Panc1 (cell line): ENCODE data around the gene CNGA1. TPM values are rescaled to one million over a fixed set of nuclear protein-coding genes. Genes with fewer than 3 reads are reported as not detected.
A peak's percentile ranks its signal among the peaks of the same experiment; 100 is the strongest.
"Not testable (repeated sequence)": the region's sequence is repeated elsewhere in the genome, so short reads cannot be mapped to it uniquely, and the experiment has no call there.

Experiments used
- ATAC-seq: fragments of 200-7000 bp; cut with Tn5 transposase; 2 replicates; pipeline ENCODE4 v1.9.1; 2020; ENCODE audit warnings: mild to moderate bottlenecking, moderate library complexity
- BruUV-seq: library from RNA; stranded (reverse); fragments of 400-500 nt; replicated peaks from 2 replicates; lab custom pipeline; 2021; lab: Mats Ljungman, UMichigan
- CTCF ChIA-PET: fragments of 300-600 bp; sonication (Branson Sonifier 250); formaldehyde crosslinking; loops from one replicate; lab custom pipeline; 2022; ENCODE audit warnings: antibody characterized with exemption; lab: Charles Lee
- POLR2A ChIA-PET: fragments of 300-600 bp; sonication (Branson Sonifier 250); formaldehyde crosslinking; loops from one replicate; lab custom pipeline; 2022; ENCODE audit warnings: antibody characterized with exemption; lab: Charles Lee
- DNase-seq: peaks from one replicate; pipeline ENCODE4 v3.0.0-alpha.2; 2010; ENCODE audit warnings: low read depth, low spot score
- H3K27ac ChIP-seq: 2 replicates; pipeline ENCODE4 v1.5.1; 2011; ENCODE audit warnings: mild to moderate bottlenecking, low read length, inconsistent platforms
- H3K27me3 ChIP-seq: fragments of 200-500 bp; sonication (Bioruptor generic); 2 replicates; pipeline ENCODE4 v1.6.0; 2014; ENCODE audit warnings: low read length, inconsistent platforms; ENCODE audit not compliant: control insufficient read depth, insufficient read depth
- H3K36me3 ChIP-seq: fragments of 200-500 bp; sonication (Bioruptor generic); 2 replicates; pipeline ENCODE4 v1.5.1; 2014; ENCODE audit warnings: inconsistent platforms, mild to moderate bottlenecking, low read length, moderate library complexity; ENCODE audit not compliant: control insufficient read depth, insufficient read depth
- H3K4me1 ChIP-seq: 2 replicates; pipeline ENCODE4 v1.5.1; 2011; ENCODE audit warnings: inconsistent platforms, mild to moderate bottlenecking, low read length, moderate library complexity; ENCODE audit not compliant: control insufficient read depth, insufficient read depth
- H3K4me3 ChIP-seq, 2 experiments: 2 replicates each; pipeline ENCODE4 v1.5.1; 2011 to 2012; ENCODE audit warnings: low read depth in 2 of 2, low read length in 2 of 2, mild to moderate bottlenecking in 2 of 2, inconsistent platforms in 1 of 2, moderate library complexity in 1 of 2
- H3K9me3 ChIP-seq: fragments of 200-500 bp; sonication (Bioruptor generic); 2 replicates; pipeline ENCODE4 v1.5.1; 2014; ENCODE audit warnings: low read depth, mild to moderate bottlenecking, inconsistent platforms, low read length, moderate library complexity; ENCODE audit not compliant: control insufficient read depth, insufficient read depth
- CTCF ChIP-seq: fragments of 450-650 bp; IDR thresholded peaks from 2 replicates; pipeline ENCODE4 v1.5.1; 2017; ENCODE audit warnings: mild to moderate bottlenecking
- POLR2AphosphoS5 ChIP-seq: IDR thresholded peaks from 2 replicates; pipeline ENCODE4 v1.6.1; 2012; ENCODE audit warnings: mild to moderate bottlenecking, low read depth, low read length, moderate library complexity
- REST ChIP-seq, 2 experiments: IDR thresholded peaks; 2 replicates each; pipeline ENCODE4 v1.6.1; 2011 to 2012; ENCODE audit warnings: low read depth in 2 of 2, control low read depth in 1 of 2, low read length in 1 of 2, mild to moderate bottlenecking in 1 of 2, moderate library complexity in 1 of 2; ENCODE audit not compliant: insufficient read depth in 1 of 2
- SIN3A ChIP-seq: IDR thresholded peaks from 2 replicates; pipeline ENCODE4 v1.6.1; 2012; ENCODE audit warnings: low read depth, mild to moderate bottlenecking, low read length, moderate library complexity, borderline replicate concordance; ENCODE audit not compliant: insufficient read depth
- TCF7L2 ChIP-seq: IDR thresholded peaks from 2 replicates; pipeline ENCODE4 v1.6.1; 2011; ENCODE audit warnings: mild to moderate bottlenecking, low read depth, low read length, inconsistent platforms
- in situ Hi-C: cut with HindIII; loops from 2 replicates; pipeline ENCODE4 v1.10.0; 2016; ENCODE audit warnings: low sequenced_read_pairs, low pct_unique_long_range_greater_than_20kb
- intact Hi-C: fragments of 100-400 bp; cut with micrococcal nuclease; formaldehyde crosslinking; loops from one replicate; pipeline ENCODE4 v1.10.0; 2022; ENCODE audit not compliant: unreplicated experiment
- total RNA-seq: library from RNA; stranded (reverse); gene quantifications from one replicate; pipeline ENCODE4 v1.2.1, GENCODE V29; 2021; ENCODE audit not compliant: unreplicated experiment

CNGA1 gene
- total RNA-seq, 1 experiment from 2014 or later: 0.23 TPM

- ChIA-PET CTCF (no interaction called here), POLR2A (no interaction called here)
- Histone ChIP-seq H3K27ac (no peak overlapping the region), H3K4me1 (no peaks in the 10 kb centered on the region), H3K9me3 (0 out of 2 replicates have a peak, but pooled peaks cover 4% of the 10 kb centered on the region), H3K4me3 (no peak overlapping the region), H3K27me3 (no peaks in the 10 kb centered on the region), H3K36me3 (no peaks in the 10 kb centered on the region)
- intact Hi-C loops: no loop called here
- no peak for TF ChIP-seq POLR2AphosphoS5
- no peak for TF ChIP-seq TCF7L2
- no peak for TF ChIP-seq SIN3A
- TF ChIP-seq REST (IDR thresholded peaks at IDR 0.05; ENCODE audit: insufficient read depth in 1 of 2, low read depth in 2 of 2, low read length in 1 of 2): no peak
- TF ChIP-seq CTCF: no peak
- DNase-seq: no peak
- no TSS peak for BruUV-seq
- no peak for ATAC-seq
- in situ Hi-C loops: no loop called here
Observed at GRCh38 chr4:48005781-48006180, 10.7 kb downstream of the CNGA1 start.

GRCh38 chr4:48003568-48003967 is 12.9 kb downstream of the CNGA1 start:
- H3K4me1 ChIP-seq, in situ Hi-C loops, BruUV-seq, H3K27me3 ChIP-seq, POLR2A ChIA-PET, H3K4me3 ChIP-seq, ATAC-seq, H3K9me3 ChIP-seq, H3K36me3 ChIP-seq, CTCF ChIA-PET, H3K27ac ChIP-seq, DNase-seq: not testable (repeated sequence)
- TF ChIP-seq CTCF: peak; percentile 64
- intact Hi-C loops: loop anchor here (5.0 kb wide), 1 partner anchor 84 kb away; no protein-coding TSS in a partner anchor
